K562 (cell line): ENCODE data around the gene CDSN. TPM values are rescaled to one million over a fixed set of nuclear protein-coding genes. Genes with fewer than 3 reads are reported as not detected.

Experiments used
- ERF ChIP-seq: fragments of 450-650 bp; formaldehyde crosslinking; IDR thresholded peaks from 2 replicates; pipeline ENCODE4 v1.4.0; 2020; ENCODE audit warnings: mild to moderate bottlenecking, mixed read lengths
- MYBL2 ChIP-seq, 2 experiments: fragments of 450-650 bp in 1 of 2; sonication (generic) in 1 of 2; formaldehyde crosslinking in 1 of 2; IDR thresholded peaks; 2 replicates each; pipeline versions ENCODE4 v1.6.1 to v1.8.1; 2017 to 2022; ENCODE audit warnings: borderline replicate concordance in 1 of 2, inconsistent platforms in 1 of 2, low read depth in 1 of 2, mild to moderate bottlenecking in 1 of 2, missing genetic modification reagents in 1 of 2, moderate library complexity in 1 of 2
- SAP30 ChIP-seq: fragments of 200-600 bp; sonication (generic); IDR thresholded peaks from 2 replicates; pipeline ENCODE4 v1.6.1; 2012; ENCODE audit warnings: borderline replicate concordance, low read depth, mild to moderate bottlenecking, moderate library complexity, low read length, control low read depth, inconsistent platforms; ENCODE audit not compliant: insufficient read depth, poor library complexity, severe bottlenecking
- polyA plus RNA-seq, 8 experiments: library from polyadenylated mRNA; depleted of rRNA in 4 of 8; stranded (reverse) in 5 of 8; unstranded in 3 of 8; fragments of >200 nt; fragmentation: Nextera tagmentation in 2 of 8; fragmentation: Illumina TruSeq in 1 of 8; extraction: Ambion mirVana in 2 of 8; extraction: Trizol in 1 of 8; gene quantifications; 2 replicates each; pipeline versions ENCODE4 v1.2.1 to v1.2.3, GENCODE V29; 2011 to 2014; ENCODE audit warnings: inconsistent platforms in 1 of 8, missing spikeins in 1 of 8
- total RNA-seq, 7 experiments: library from RNA; depleted of rRNA in 6 of 7; stranded (reverse); fragments of >200 nt in 6 of 7; fragmentation: Illumina TruSeq in 2 of 7; extraction: Trizol in 2 of 7; gene quantifications; 2 replicates each; pipeline versions ENCODE4 v1.2.1 to v1.2.3, GENCODE V29; 2011 to 2021; ENCODE audit warnings: low replicate concordance in 1 of 7
- TF ChIP-seq, protein P1 (sequence below): sonication (generic); formaldehyde crosslinking; IDR thresholded peaks from 2 replicates; pipeline ENCODE4 v1.9.0; 2022; ENCODE audit warnings: mild to moderate bottlenecking, missing genetic modification reagents
- TF ChIP-seq, protein P2 (sequence below): sonication (generic); formaldehyde crosslinking; IDR thresholded peaks from 2 replicates; pipeline ENCODE4 v1.8.0; 2022; ENCODE audit warnings: mild to moderate bottlenecking, low read depth, missing genetic modification reagents

The CDSN gene
- total and polyA plus RNA-seq, 9 of the 15 experiments (the other 6 are each of a cell fraction or from before 2014, with no cell fraction given): not detected

DNA sequence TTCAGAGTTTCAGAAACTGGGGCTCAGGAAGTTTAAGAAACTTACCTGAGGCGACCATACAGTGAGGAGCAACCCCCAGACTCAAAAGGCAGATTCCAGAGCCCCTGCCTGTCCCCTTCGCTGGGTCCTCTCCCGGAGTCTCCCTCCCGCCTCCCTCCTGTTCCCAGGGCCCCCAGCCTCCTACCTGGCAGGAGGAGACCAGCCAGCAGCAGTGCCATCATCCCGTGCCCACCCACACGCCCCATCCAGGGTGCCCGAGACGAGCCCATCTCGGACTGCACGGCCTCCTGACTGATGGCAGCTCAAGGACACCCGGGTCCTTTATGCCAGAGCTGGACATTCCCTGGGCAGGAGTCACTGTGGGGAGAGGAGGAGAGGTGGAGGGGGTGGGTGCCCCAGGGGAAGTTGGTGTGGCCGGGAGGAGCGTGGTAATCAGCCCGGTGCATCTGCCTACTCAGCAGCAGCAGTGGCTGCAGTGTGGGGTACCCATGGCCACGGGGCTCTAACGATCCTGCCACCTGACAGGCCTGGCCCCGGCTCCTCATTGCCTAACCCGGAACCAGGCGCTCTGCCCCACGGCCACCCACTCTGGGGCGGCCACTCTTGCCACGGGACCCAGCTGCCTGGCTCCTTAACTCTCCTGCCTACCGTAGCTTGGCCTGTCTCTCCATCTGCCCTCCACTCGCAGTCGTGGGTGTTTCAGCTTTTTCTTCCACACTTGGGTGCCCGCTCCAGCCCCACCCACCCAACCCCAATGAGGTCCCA lies at the start of gene CDSN (continued):
- TF ChIP-seq, protein P1, sequence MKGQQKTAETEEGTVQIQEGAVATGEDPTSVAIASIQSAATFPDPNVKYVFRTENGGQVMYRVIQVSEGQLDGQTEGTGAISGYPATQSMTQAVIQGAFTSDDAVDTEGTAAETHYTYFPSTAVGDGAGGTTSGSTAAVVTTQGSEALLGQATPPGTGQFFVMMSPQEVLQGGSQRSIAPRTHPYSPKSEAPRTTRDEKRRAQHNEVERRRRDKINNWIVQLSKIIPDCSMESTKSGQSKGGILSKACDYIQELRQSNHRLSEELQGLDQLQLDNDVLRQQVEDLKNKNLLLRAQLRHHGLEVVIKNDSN (CRISPR knock-in tag): no peak
- no peak for TF ChIP-seq SAP30
- TF ChIP-seq ERF (CRISPR knock-in tag): no peak
- TF ChIP-seq, protein P2, sequence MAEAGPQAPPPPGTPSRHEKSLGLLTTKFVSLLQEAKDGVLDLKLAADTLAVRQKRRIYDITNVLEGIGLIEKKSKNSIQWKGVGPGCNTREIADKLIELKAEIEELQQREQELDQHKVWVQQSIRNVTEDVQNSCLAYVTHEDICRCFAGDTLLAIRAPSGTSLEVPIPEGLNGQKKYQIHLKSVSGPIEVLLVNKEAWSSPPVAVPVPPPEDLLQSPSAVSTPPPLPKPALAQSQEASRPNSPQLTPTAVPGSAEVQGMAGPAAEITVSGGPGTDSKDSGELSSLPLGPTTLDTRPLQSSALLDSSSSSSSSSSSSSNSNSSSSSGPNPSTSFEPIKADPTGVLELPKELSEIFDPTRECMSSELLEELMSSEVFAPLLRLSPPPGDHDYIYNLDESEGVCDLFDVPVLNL (CRISPR knock-in tag): no peak
- no peak for TF ChIP-seq MYBL2 (IDR thresholded peaks at IDR 0.05; ENCODE audit: low read depth)
- no peak for TF ChIP-seq MYBL2 (CRISPR knock-in tag; IDR thresholded peaks at IDR 0.05; ENCODE audit: borderline replicate concordance)
